GM18499 (cell line): ENCODE measurements around the gene ZNF185.

ENCODE experiments used
- ATAC-seq: cut with Tn5 transposase; IDR thresholded peaks from one replicate; pipeline ENCODE4 v1.9.1; 2021; ENCODE audit warnings: moderate number of reproducible peaks; ENCODE audit not compliant: insufficient read depth, unreplicated experiment

ZNF185 gene

GRCh38 chrX:152913910-152914309 lies 16.0 kb downstream of the ZNF185 start:
- ATAC-seq = no peak

GRCh38 chrX:152915541-152916241 lies 17.8 kb downstream of the ZNF185 start:
- ATAC-seq = peak; percentile 61

- ATAC-seq = no peak
Observed at GRCh38 chrX:152917656-152918579, 20.1 kb downstream of the ZNF185 start.

GRCh38 chrX:152918707-152919106 lies 20.8 kb downstream of the ZNF185 start:
- no peak for ATAC-seq

GRCh38 chrX:152923599-152923998 lies 25.7 kb downstream of the ZNF185 start:
- ATAC-seq = no peak

GRCh38 chrX:152925835-152926234 lies 28.0 kb downstream of the ZNF185 start:
- ATAC-seq = no peak

GRCh38 chrX:152926279-152926678 lies 28.4 kb downstream of the ZNF185 start:
- no peak for ATAC-seq

GRCh38 chrX:152926923-152927322 lies 29.1 kb downstream of the ZNF185 start:
- ATAC-seq = no peak

- ATAC-seq = no peak
Observed at GRCh38 chrX:152927858-152928760, 30.2 kb downstream of the ZNF185 start.

- no peak for ATAC-seq
Observed at GRCh38 chrX:152928761-152929400, 31.0 kb downstream of the ZNF185 start.

- ATAC-seq = no peak
Observed at GRCh38 chrX:152929898-152930297, 32.0 kb downstream of the ZNF185 start.

GRCh38 chrX:152930516-152930915 lies 32.6 kb downstream of the ZNF185 start:
- no peak for ATAC-seq

GRCh38 chrX:152932144-152932543 lies 34.3 kb downstream of the ZNF185 start:
- no peak for ATAC-seq

GRCh38 chrX:152932598-152933175 lies 34.8 kb downstream of the ZNF185 start:
- no peak for ATAC-seq

- ATAC-seq = no peak
Observed at GRCh38 chrX:152936306-152936705, 38.4 kb downstream of the ZNF185 start.

- ATAC-seq = no peak
Observed at GRCh38 chrX:152937236-152937635, 39.4 kb downstream of the ZNF185 start.

GRCh38 chrX:152941328-152942076 lies 43.6 kb downstream of the ZNF185 start:
- peak; percentile 76 for ATAC-seq

GRCh38 chrX:152942077-152942442 lies 44.2 kb downstream of the ZNF185 start:
- ATAC-seq = no peak

- no peak for ATAC-seq
Observed at GRCh38 chrX:152943826-152944225, 46.0 kb downstream of the ZNF185 start.
